GM12891 (cell line): ENCODE results near the gene SPOCD1.

Source experiments
- PAX5 ChIP-seq: IDR thresholded peaks from 2 replicates; pipeline ENCODE4 v1.6.1; 2011; ENCODE audit warnings: low read length, moderate library complexity, mild to moderate bottlenecking; ENCODE audit not compliant: insufficient read depth, severe bottlenecking
- POLR2A ChIP-seq: IDR thresholded peaks from 2 replicates; pipeline ENCODE4 v1.6.1; 2011; ENCODE audit warnings: low read depth, low read length, control low read depth
- POLR2AphosphoS5 ChIP-seq: IDR thresholded peaks from 2 replicates; pipeline ENCODE4 v1.6.1; 2011; ENCODE audit warnings: low read depth, low read length, control low read depth
- SPI1 ChIP-seq: IDR thresholded peaks from 2 replicates; pipeline ENCODE4 v1.6.1; 2011; ENCODE audit warnings: low read depth, low read length, control low read depth
- TAF1 ChIP-seq: IDR thresholded peaks from 2 replicates; pipeline ENCODE4 v1.6.1; 2011; ENCODE audit warnings: low read depth, low read length, control low read depth

DNA sequence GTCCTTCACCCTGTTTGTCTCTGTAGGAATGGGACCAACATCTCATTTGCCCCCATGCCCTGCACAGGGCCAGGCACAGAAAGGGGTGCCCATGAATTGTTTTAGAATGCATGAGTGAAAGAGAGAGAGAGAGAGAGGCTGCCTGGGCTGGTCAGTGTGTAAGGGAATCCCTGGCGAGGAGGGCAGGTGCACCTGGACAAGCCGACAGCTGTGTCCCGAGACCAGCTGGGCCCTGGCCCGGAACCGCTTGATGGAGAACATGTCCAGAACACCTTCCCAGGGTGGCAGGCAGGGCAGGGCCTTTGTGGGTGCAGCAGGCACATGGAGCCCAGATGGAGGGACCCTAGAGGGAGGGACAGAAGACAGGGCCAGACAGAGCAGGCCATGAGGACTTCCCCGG is 22.7 kb downstream of the SPOCD1 start:
- no peak for TF ChIP-seq POLR2AphosphoS5
- TF ChIP-seq POLR2A: no peak
- TF ChIP-seq TAF1: no peak
- no peak for TF ChIP-seq SPI1
- no peak for TF ChIP-seq PAX5
